Tongue (tissue), 2 donors: ENCODE data around the gene TPM1. TPM values are rescaled to one million over a fixed set of nuclear protein-coding genes. Genes with fewer than 3 reads are reported as not detected.
"Not testable (repeated sequence)": the region's sequence is repeated elsewhere in the genome, so short reads cannot be mapped to it uniquely, and the experiment has no call there.

Source experiments
- DNase-seq: peaks from one replicate; pipeline ENCODE4 v3.0.0-alpha.2; 2015
- total RNA-seq: library from RNA; depleted of rRNA; stranded (reverse); fragments of >200 nt; gene quantifications from one replicate; pipeline ENCODE4 v1.2.3, GENCODE V29; 2014

TPM1 gene
- total RNA-seq, 1 donor from 2014 or later, result 4,708 TPM

- DNase-seq, result no peak
These were observed 33.6 kb downstream of the TPM1 start for GRCh38 chr15:63075984-63076713.

GRCh38 chr15:63076714-63077046 lies 34.1 kb downstream of the TPM1 start:
- DNase-seq, result no peak

GRCh38 chr15:63077952-63078351 lies 35.4 kb downstream of the TPM1 start:
- no peak for DNase-seq

GRCh38 chr15:63079947-63080626 lies 37.5 kb downstream of the TPM1 start:
- DNase-seq, result no peak

- DNase-seq, result peak; percentile 75
These were observed 38.2 kb downstream of the TPM1 start for GRCh38 chr15:63080634-63081250.

GRCh38 chr15:63082366-63082765 lies 39.8 kb downstream of the TPM1 start:
- no peak for DNase-seq

GRCh38 chr15:63083044-63083443 lies 40.5 kb downstream of the TPM1 start:
- DNase-seq, result peak; percentile 75

- DNase-seq, result no peak
These were observed 41.0 kb downstream of the TPM1 start for GRCh38 chr15:63083541-63083940.

- no peak for DNase-seq
These were observed 42.3 kb downstream of the TPM1 start for GRCh38 chr15:63084806-63085205.

- no peak for DNase-seq
These were observed 42.7 kb downstream of the TPM1 start for GRCh38 chr15:63085289-63085688.

GRCh38 chr15:63086271-63086670 lies 43.7 kb downstream of the TPM1 start:
- DNase-seq, result no peak

- DNase-seq, result no peak
These were observed 44.4 kb downstream of the TPM1 start for GRCh38 chr15:63086947-63087346.

GRCh38 chr15:63088533-63089245 lies 46.1 kb downstream of the TPM1 start:
- no peak for DNase-seq

GRCh38 chr15:63089260-63090043 lies 46.9 kb downstream of the TPM1 start:
- DNase-seq, result peak; percentile 87

GRCh38 chr15:63090472-63090871 lies 47.9 kb downstream of the TPM1 start:
- no peak for DNase-seq

GRCh38 chr15:63090887-63091286 lies 48.3 kb downstream of the TPM1 start:
- no peak for DNase-seq

- DNase-seq, result no peak
These were observed 49.3 kb downstream of the TPM1 start for GRCh38 chr15:63091679-63092446.

- DNase-seq, result peak; percentile 90
These were observed 51.1 kb downstream of the TPM1 start for GRCh38 chr15:63093486-63094205.

GRCh38 chr15:63094495-63094931 lies 52.0 kb downstream of the TPM1 start:
- DNase-seq, result no peak

- no peak for DNase-seq
These were observed 53.6 kb downstream of the TPM1 start for GRCh38 chr15:63096178-63096577.

- not testable (repeated sequence) for DNase-seq
These were observed 56.4 kb downstream of the TPM1 start for GRCh38 chr15:63098901-63099300.
